OCI-LY3 (cell line): ENCODE results near the gene NR3C2.

Experiments used
- EZH2phosphoT487 ChIP-seq: fragments of 200-600 bp; shearing (Covaris generic); IDR thresholded peaks from 2 replicates; pipeline ENCODE4 v1.6.1; 2018; ENCODE audit warnings: antibody characterized with exemption, mixed run types, low read depth
- TF ChIP-seq, protein P1 (sequence below): fragments of 200-600, 300-600 bp; sonication (generic); IDR thresholded peaks from 2 replicates; pipeline ENCODE4 v1.5.1; 2014; ENCODE audit warnings: antibody characterized with exemption, low read length, low read depth

DNA sequence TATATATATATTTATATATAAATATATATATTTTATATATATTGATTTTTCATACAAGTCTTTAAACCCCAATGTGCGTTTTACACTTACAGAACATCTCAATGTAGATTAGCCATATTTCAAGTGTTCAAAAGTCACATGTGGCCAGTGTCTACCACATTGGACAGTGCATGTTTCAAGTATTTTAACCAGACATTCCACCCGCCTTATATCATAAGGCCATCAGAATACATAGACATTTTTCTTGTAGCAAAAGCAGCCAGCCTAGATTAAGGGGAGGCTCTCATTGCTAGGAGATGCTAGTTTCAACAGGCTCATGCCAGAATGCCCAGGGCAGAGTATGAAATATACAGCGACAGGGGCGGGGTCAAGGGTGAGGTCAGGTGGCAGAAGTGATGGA lies 202.0 kb downstream of the NR3C2 start:
- TF ChIP-seq, protein P1, sequence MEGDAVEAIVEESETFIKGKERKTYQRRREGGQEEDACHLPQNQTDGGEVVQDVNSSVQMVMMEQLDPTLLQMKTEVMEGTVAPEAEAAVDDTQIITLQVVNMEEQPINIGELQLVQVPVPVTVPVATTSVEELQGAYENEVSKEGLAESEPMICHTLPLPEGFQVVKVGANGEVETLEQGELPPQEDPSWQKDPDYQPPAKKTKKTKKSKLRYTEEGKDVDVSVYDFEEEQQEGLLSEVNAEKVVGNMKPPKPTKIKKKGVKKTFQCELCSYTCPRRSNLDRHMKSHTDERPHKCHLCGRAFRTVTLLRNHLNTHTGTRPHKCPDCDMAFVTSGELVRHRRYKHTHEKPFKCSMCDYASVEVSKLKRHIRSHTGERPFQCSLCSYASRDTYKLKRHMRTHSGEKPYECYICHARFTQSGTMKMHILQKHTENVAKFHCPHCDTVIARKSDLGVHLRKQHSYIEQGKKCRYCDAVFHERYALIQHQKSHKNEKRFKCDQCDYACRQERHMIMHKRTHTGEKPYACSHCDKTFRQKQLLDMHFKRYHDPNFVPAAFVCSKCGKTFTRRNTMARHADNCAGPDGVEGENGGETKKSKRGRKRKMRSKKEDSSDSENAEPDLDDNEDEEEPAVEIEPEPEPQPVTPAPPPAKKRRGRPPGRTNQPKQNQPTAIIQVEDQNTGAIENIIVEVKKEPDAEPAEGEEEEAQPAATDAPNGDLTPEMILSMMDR, result no peak
- no peak for TF ChIP-seq EZH2phosphoT487
